GM21526 (cell line): ENCODE measurements around the gene RBFOX2.

Source experiments
- ATAC-seq: cut with Tn5 transposase; IDR thresholded peaks from one replicate; pipeline ENCODE4 v1.9.1; 2021; ENCODE audit warnings: moderate library complexity; ENCODE audit not compliant: unreplicated experiment, low FRiP score

RBFOX2 gene

DNA sequence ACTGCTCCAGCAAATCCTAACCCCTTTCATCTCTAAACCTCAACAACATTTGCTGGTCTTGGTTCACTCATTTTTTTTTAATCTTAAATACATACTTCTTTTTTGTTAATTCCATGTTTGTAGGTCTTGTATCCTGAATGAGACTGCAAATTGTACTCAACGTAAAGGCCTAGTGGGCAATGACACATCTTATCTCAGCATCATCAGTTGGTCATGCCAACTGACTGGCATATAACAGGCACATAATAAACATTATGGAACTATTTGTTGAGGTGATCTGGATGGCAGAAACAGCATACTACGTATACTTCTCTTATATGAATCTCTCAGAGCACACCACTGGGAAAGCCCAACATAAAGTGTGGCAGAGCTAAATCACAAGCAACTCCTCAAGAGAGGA is 116.7 kb downstream of the RBFOX2 start:
- ATAC-seq: no peak

DNA sequence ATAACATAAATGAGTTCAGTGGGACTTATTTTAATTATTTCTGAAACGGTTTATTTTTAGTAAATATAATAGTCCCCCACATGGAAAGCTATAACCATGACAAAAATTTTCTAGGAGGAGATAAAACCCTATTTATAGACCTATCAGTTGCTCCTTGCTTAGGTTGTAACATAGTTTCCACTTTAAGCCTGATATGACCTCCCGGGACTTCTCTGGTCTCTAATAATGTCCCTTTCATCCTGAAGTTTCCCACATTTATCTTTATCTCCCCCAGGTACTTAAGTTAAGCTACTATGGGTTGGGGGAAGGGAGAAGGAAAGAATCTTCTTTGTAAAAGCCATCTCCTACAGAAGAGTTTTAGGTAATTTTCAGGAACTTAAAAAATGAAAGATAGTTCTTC is 117.7 kb downstream of the RBFOX2 start:
- no peak for ATAC-seq

DNA sequence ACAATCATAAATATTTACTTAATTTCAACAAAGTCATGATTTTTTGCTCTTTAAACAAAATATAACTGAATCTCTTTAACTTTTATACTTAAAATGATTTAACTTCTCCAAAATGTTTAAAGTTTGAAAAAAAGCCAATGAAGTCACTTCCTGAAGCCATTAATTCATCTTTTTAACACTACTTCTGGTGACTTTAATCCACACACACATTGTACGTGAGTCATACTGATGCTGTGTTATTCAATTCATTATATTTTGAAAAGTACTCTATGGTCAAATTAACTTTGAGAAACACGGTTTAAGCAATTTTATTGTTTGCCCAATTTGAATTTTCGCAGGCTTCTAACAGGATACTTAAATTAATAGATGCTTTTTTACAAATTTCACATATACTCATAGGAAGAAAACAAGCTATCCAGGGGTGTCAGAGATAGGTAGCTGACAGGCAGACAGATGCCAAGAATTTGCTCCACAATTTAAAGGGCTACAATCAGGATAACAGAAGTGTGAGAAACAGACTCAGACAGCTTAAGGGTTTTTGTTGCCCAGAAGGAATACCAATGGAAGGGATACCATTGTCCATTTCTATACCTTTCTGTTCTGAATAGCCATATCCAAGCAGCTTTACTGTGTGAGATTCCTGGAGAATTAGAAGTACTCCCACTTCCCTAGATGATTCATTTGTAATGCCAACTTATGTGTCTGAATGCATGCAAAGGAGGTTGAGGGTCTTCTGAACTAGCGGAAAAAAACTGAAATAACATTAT is 118.4 kb downstream of the RBFOX2 start:
- ATAC-seq: no peak

DNA sequence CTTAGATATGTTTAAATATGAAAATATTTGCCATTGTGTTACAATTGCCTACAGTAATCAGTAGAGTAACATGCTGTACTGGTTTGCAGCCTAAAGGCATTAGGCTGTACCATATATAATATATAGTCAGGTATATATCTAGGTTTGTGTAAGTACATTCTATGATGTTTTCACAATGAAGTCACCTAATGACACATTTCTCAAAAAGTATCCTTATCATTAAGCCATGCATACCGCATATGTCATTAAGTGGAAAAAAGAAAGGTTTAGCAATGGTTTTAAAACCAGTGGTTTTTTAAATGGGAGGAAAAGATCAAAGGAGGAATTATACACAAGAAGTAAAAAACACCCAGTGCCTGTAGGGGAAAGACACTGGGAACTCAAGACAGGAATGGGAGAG is 122.7 kb downstream of the RBFOX2 start:
- ATAC-seq: no peak

DNA sequence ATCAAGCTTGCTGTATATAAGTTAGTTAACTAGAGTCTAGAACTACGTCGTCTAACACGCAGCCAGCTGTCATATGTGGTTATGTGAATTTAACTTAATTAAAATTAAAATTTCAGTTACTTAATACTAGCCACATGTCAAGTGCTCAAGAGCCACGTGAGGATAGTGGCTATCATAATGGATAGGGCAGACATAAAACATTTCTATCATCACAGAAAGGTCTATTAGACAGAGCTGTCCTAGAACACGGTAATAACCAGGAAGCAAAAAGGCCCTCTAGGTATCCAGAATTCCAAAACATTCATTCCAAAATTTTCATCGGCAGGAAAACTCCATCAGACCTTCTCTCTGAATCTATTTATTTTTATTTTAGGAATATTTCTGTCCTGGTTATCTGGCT is 123.9 kb downstream of the RBFOX2 start:
- no peak for ATAC-seq

DNA sequence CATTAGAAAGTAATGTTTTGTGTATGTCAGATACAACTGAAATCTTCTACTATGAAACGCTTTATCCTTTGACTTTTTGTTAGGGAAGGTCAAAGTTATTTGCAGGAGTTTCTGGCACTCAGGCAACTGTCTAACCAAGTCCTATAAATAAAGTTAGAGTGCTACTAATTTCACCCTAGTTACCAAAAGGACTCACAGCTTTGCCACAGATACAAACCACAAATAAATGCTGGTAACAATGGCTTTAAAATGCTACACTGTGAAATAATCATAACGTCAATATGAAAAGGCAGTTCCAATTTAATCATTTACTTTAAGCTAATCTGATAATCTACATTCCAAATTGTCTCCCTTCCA is 124.3 kb downstream of the RBFOX2 start:
- ATAC-seq: no peak

DNA sequence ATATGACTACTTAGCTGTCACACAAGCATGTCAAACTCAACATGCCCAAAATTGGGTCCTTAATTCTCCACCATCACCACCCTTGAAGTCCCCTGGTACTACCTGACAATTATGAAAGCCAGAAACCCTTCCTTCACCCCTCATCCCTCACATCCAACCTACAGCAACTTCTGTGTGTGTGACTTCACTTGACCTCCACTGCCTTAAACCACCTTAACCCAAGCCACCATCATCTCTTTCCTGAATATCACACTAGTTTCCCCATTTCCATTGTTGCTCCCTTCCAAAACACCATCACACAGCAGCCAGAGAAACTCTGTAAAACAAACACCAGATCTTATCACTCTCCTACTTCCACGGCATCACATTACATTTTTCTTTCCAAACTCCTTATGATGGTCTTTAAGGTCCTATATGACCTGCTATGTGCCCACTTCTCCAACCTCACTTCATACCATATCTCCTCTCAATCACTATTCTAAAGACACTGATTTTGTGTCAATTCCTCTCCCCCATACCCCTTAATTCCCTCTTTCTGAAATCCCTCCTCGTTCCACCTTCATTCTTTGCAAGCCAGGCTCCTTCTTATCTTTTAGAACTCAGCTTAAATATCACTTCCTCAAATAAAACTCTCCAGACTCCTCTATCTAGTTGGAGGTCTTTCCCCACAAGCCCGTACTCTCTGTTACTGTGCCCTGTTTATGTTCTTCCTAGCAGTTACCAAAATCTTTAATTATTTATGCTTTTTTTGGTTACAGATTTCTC is 124.9 kb downstream of the RBFOX2 start:
- no peak for ATAC-seq

DNA sequence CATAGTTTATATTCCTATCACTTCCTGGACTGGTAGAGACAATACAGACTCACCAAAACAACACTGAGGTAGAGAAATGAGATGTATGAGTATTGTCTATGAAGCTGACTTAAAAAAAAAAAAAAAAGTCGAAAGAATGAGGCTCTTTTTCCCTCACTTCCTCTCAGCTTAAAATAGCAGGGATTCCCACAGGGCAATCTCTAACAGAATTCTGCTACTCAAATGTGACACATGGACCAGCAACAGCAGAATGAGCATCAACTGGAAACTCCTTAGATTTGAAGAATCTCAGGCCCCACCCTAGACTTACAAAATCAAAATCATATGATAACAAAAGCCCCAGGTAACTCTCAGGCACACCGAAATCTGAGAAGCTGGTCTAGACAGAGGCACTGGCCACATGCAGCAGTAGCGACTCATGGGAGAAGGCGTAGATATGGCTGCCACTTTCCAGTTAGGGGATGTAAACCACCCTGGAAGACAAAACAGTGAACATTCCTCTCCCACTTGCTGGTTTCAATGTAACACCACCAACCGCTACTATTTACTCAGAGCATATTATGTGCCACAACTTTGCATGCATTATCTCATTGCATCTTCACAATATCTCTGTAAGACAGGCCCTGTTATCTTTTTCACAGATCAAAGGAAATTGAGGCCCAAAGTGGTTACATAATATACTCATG is 128.0 kb downstream of the RBFOX2 start:
- no peak for ATAC-seq

DNA sequence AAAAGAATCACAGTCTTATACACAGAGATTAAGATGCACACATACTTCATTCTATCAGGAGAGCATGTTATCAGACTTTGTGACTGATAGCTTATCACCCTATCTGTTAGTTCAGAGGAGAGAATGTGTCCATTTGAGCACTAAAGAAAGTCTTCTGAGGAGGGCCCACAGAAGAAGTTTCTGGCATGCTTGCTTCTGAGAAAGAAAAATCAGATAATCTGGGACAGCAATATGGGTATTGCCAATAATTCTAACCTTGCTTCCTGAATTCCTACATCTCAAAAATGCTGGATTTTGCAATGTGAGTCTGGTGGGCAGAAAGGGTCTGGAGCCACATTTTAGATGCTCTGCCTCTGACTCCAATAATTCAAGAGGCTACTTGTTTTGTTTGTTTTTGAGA is 128.9 kb downstream of the RBFOX2 start:
- ATAC-seq: no peak

DNA sequence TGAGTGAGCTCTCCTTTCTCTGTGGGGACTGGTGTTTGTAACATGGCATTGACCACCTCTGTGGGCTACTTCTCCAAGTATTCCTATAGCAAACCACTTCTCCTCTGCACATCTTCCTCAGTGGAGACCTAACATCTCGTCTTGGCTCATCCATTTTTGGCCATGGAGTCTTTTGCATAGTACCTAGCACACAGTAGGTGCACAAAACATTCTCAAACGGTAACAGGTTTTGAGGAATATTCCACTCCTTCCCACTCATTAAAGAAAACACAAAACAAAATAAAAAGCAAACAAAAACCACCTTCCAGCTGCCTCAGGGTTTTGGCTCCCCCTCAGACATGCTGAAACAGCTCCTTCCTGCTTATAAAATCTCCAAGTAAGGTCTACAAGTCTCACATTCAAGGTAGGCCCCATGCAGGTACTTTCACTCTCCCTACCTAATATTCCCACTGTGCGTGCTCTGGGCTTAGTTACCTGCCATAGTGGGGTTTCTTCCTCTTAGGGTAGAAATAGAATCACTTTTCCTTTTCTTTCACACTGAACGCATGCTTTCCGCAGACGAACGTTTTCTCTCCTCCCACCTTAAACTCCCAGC is 132.4 kb downstream of the RBFOX2 start:
- ATAC-seq: no peak

DNA sequence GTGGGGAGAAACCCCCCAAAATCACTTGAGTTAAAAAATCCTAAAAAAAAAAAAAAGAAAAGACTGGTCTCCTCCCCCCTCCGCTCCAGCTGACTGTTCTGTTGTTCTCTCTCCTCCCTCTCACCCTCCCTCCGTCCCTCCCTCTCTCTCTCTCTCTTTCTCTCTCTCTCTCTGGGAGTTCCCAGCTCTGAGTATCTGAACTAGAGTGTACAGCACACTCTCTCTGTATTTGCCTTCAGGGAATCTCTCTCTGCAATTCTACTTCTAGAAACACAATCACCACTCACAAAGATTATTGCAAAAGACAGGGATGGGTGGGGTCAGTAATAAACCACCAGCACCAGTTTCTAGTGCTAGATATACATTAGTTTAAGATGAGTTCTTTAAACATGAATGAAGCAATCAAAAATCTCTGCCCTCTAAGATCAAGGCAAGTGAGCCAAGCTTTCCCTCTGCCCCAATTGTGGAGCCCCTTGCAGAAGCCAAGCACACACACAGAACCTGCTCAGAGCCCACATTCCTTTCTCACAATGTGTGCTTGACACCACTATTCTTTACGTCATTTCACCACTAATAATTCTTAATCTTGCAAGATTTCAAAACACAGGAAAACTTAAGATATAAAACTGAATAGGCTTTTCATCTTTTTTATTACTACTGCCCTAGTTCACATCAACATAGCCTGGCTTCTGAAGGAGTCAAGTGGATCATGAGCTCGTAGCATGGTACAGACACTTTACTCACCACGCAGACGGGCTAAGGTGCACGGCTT is 133.5 kb downstream of the RBFOX2 start:
- no peak for ATAC-seq

DNA sequence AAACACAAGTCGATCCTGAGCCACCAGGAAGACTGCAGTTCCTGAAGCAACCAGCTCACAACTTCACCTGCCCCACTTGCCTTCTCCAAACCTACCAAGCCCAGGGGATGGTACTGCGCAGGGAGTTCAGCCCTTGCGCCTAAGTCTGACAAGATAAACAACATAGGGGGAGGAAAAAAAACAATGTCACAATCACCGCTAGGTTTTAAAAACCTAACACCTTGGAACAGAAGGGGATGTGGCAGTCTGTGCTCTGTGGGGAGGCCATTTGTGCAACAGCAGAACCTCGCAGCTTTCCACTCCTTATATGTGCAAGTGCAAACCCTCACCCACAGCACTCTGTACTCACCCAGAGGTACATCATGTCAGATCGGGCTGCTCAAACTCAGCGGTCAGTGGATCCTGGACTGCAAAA is 134.2 kb downstream of the RBFOX2 start:
- no peak for ATAC-seq

DNA sequence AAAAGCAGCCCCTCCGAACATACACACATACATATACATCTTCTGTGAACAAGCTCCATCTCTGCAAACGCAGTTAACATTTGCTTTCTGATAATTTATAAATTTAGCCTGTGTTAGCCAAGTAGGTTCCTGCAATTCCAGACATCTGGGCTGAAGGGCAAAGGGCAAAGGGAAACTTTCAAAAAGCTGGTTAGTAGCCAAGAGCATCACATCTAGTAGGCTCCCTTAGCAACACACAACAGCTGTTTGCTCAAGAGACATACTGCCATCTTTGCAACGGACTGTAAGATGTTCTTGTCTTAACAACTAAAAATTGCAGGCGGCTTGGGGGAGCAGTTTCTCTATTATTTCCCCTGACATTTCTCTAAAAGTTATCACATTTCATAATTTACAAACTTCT is 134.9 kb downstream of the RBFOX2 start:
- ATAC-seq: no peak

DNA sequence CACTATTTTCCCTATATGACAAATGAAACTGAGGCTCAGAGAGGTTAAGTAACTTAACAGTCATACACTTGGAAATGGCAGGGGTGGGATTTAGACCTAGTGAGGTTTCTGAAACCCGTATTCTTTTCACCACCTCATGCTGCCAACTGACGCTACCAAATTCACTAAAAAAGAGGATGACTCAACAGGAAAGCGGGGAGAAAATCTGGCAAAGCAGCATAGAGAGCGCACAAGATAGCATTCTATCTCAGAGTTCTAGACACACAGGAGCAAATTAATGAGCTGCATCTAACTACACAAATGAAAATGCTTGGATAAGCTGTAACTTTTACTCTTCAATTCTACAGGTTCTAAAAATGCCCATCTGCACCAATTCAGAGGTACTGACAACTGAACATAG is 136.4 kb downstream of the RBFOX2 start:
- ATAC-seq: no peak

DNA sequence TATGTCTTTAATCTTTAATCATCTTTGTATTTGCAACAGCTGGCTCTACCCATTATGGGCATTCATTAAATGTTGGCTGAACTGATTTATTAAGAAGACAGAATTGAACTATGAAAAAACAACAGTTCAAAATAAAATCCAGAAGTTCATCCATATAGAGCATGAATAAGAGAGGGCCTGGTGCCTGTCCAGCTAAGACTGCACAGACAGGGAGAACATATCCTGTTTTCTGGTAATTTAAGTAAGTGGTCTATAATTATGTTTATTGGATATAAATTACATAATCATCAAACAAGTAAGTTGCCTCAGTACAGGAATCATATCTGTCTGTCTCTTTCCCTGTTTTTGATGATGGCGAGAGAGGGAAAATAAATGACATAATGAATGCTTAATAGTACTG is 137.2 kb downstream of the RBFOX2 start:
- ATAC-seq: no peak

DNA sequence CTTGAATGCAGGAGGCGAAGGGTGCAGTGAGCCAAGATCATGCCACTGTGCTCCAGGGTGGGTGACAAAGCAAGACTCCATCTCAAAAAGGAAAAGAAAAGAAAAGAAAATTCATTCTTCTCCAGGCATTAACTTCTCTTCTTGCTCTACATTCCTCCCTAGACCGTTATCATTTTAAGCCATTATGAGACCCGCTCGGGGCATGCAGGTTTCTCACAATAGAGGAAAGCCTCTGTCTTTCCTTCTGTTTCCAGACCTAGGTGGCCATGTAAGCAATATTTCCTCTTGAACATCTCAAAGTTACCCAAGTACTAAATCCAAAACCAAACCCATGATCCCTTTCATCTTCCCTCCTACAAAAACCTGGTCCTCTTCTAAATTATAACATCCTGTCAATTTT is 139.6 kb downstream of the RBFOX2 start:
- ATAC-seq: no peak

DNA sequence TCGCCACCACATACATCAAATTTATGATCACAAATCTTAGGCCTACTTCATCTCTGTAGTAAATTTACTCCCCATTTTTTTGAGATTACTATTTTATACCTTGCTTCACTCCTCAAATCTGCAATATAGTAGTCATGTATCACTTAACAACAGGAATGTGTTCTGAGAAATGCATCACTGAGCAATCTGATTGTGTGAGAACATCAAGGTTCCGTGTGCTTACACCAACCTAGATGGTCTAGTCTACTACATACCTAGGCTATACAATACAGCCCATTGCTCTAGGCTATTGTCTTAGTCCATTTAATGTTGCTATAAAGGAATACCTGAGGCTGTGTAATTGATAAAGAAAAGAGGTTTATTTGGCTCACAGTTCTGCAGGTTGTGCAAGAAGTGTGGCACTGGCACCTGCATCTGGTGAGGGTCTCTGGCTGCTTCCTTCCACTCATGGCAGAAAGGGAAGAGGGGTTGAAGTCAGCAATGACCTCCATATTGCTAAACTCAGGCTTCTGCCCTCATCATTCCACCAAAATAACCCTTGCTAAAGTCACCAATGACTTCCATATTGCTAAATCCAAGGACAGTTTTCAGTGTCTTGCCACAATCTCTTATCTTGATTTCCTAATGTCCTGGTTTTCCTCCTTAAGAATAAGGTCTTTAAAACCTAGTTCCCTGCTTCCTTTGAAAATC is 140.3 kb downstream of the RBFOX2 start:
- ATAC-seq: no peak

DNA sequence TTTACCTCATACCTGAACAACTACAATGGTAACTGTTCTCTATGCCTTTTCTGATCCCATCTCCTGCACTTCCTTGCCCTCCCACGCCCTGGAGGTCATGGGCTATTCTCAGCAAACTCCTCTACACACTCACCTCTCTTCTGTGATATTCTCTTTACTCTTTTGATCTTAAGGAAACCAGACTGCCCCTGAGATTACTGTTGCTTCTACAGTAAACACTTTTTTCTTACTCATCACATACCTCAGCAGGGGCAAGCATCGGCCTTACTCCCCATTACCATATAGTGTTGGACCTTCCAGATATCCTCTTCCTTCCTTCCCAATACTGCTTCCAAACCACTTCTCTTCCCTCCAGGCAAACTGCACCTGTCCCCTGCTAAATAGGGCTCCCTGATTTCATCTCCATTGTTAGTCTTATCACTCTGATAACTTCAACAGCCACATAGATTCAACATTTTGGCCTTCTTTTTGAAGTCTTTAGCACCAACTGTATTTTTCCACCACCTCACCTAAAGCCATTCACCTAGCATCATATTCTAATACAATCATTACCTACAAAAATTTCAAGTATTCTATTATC is 141.2 kb downstream of the RBFOX2 start:
- ATAC-seq: no peak

DNA sequence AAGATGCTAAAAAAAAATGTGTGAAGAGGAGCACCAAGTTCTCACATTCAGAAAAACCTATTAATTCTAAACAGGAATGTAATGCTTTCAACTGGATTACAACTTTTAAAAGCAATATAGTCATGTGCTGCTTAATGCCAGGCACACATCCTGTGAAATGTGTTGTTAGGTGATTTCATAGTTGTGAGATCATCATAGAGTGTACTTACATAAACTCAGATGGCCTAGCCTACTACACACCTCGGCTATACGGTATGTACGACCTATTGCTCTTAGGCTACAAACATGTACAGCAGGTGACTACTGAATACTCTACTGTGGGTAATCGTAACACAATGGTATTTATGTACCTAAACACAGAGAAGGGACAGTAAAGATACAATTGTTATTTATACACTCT is 142.3 kb downstream of the RBFOX2 start:
- no peak for ATAC-seq

DNA sequence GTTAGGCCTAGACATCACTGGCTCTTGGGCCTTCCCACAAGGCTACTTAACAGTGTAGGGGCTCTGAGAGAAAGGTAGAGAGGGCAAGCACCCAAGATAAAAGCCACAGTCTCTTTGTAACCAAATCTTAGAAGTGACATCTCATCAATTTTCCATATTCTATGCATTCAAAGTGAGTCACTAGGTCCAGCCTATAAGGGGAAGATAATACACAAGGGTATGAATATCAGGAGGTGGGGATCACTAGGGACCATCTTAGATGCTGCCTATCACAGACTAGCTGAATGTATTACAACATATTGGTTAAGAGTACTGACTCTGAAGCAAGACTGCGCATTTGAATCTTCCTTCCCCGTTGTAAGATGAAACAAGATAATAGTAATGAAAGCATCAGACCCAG is 144.1 kb downstream of the RBFOX2 start:
- ATAC-seq: no peak
